Endothelial cell of umbilical vein (primary cell): ENCODE data around the gene TSEN54. TPM values are rescaled to one million over a fixed set of nuclear protein-coding genes. Genes with fewer than 3 reads are reported as not detected.

Experiments
- BruUV-seq: library from RNA; stranded (reverse); fragments of 400-500 nt; replicated peaks from 2 replicates; lab custom pipeline; 2021; lab: Mats Ljungman, UMichigan
- CTCF ChIA-PET: fragments of 300-600, 350-600 bp; sonication (Branson Sonifier 250); formaldehyde crosslinking; loops from one replicate; lab custom pipeline; 2021; ENCODE audit warnings: antibody characterized with exemption, inconsistent platforms; lab: Charles Lee
- POLR2A ChIA-PET: fragments of 300-600, 350-600 bp; sonication (Branson Sonifier 250); formaldehyde crosslinking; loops from one replicate; lab custom pipeline; 2021; ENCODE audit warnings: antibody characterized with exemption, inconsistent platforms; lab: Charles Lee
- DNase-seq: peaks from one replicate; pipeline ENCODE4 v3.0.0-alpha.2; 2011; ENCODE audit warnings: low read depth, low spot score
- FAIRE-seq: peaks from 2 replicates; lab custom pipeline; 2011; peaks lifted over from hg19 to GRCh38; lab: Jason Lieb, UNC
- H2AFZ ChIP-seq: 2 replicates; pipeline ENCODE4 v1.6.0; 2012; ENCODE audit warnings: low read depth, low read length, control low read depth, inconsistent platforms
- H3K27ac ChIP-seq: 2 replicates; pipeline ENCODE4 v1.5.1; 2011; ENCODE audit warnings: low read depth, mild to moderate bottlenecking, control low read depth, low read length, moderate library complexity; ENCODE audit not compliant: insufficient read depth
- H3K27me3 ChIP-seq, 2 experiments: 2 replicates each; pipeline versions ENCODE4 v1.6.0 to v1.6.1; 2011; ENCODE audit warnings: low read length in 2 of 2, mixed read lengths in 1 of 2; ENCODE audit not compliant: control insufficient read depth in 2 of 2, insufficient read depth in 2 of 2
- H3K36me3 ChIP-seq, 2 experiments: 2 replicates in 1 of 2; 3 replicates in 1 of 2; pipeline ENCODE4 v1.5.1; 2011; ENCODE audit warnings: low read length in 2 of 2, mild to moderate bottlenecking in 1 of 2, moderate library complexity in 1 of 2; ENCODE audit not compliant: control insufficient read depth in 2 of 2, insufficient read depth in 2 of 2; ENCODE audit errors: extremely low read depth in 1 of 2
- H3K4me1 ChIP-seq: 3 replicates; pipeline ENCODE4 v1.5.1; 2011; ENCODE audit warnings: mild to moderate bottlenecking, low read length; ENCODE audit not compliant: control insufficient read depth, insufficient read depth; ENCODE audit errors: extremely low read depth
- H3K4me2 ChIP-seq: 2 replicates; pipeline ENCODE4 v1.6.1; 2011; ENCODE audit warnings: low read length, control low read depth, mixed read lengths; ENCODE audit not compliant: insufficient read depth
- H3K4me3 ChIP-seq, 3 experiments: fragments of 200-600 bp in 1 of 3; sonication (generic), shearing (Covaris generic) in 1 of 3; replicated peaks in 1 of 3; 2 replicates each; pipeline ENCODE4 v1.5.1; 2011 to 2016; ENCODE audit warnings: control low read depth in 3 of 3, low read length in 3 of 3, mild to moderate bottlenecking in 2 of 3, inconsistent platforms in 1 of 3, low read depth in 1 of 3, moderate library complexity in 1 of 3; ENCODE audit not compliant: insufficient read depth in 1 of 3
- H3K79me2 ChIP-seq: 2 replicates; pipeline ENCODE4 v1.6.0; 2012; ENCODE audit warnings: low read length, inconsistent platforms; ENCODE audit not compliant: control insufficient read depth, insufficient read depth
- H3K9ac ChIP-seq: replicated peaks from 2 replicates; pipeline ENCODE3; 2011; ENCODE audit warnings: low read length, control low read depth; ENCODE audit not compliant: insufficient read depth; ENCODE audit errors: extremely low read depth
- H3K9me1 ChIP-seq: replicated peaks from 3 replicates; pipeline ENCODE4 v1.6.0; 2011; ENCODE audit warnings: mild to moderate bottlenecking, low read length; ENCODE audit not compliant: control insufficient read depth, insufficient read depth; ENCODE audit errors: extremely low read depth
- H3K9me3 ChIP-seq: replicated peaks from 2 replicates; pipeline ENCODE4 v1.5.1; 2012; ENCODE audit warnings: low read length, inconsistent platforms; ENCODE audit not compliant: control insufficient read depth, insufficient read depth
- H4K20me1 ChIP-seq: replicated peaks from 2 replicates; pipeline ENCODE3; 2011; ENCODE audit warnings: mild to moderate bottlenecking, low read length; ENCODE audit not compliant: control insufficient read depth, insufficient read depth; ENCODE audit errors: extremely low read depth
- EZH2 ChIP-seq: IDR thresholded peaks from 2 replicates; pipeline ENCODE4 v1.6.1; 2012; ENCODE audit warnings: borderline replicate concordance, low read depth, mild to moderate bottlenecking, moderate library complexity, low read length, inconsistent platforms; ENCODE audit not compliant: severe bottlenecking
- FOS ChIP-seq: IDR thresholded peaks from 2 replicates; pipeline ENCODE4 v1.6.1; 2011; ENCODE audit warnings: mild to moderate bottlenecking, low read length, moderate library complexity, borderline replicate concordance; ENCODE audit not compliant: insufficient read depth
- GATA2 ChIP-seq: IDR thresholded peaks from 2 replicates; pipeline ENCODE4 v1.7.0; 2011; ENCODE audit warnings: low read depth, mild to moderate bottlenecking, moderate library complexity, mixed read lengths, low read length; ENCODE audit not compliant: insufficient read length, insufficient read depth
- JUN ChIP-seq: IDR thresholded peaks from 2 replicates; pipeline ENCODE4 v1.6.1; 2011; ENCODE audit warnings: borderline replicate concordance, low read depth; ENCODE audit not compliant: insufficient read length, insufficient read depth
- MYC ChIP-seq: IDR thresholded peaks from one replicate; pipeline ENCODE4 v1.6.1; 2011; ENCODE audit warnings: mild to moderate bottlenecking, low read depth, low read length
- POLR2A ChIP-seq: IDR thresholded peaks from 2 replicates; pipeline ENCODE4 v1.6.1; 2012; ENCODE audit warnings: low read depth, mild to moderate bottlenecking, control low read depth, low read length
- POLR2AphosphoS5 ChIP-seq: IDR thresholded peaks from 2 replicates; pipeline ENCODE4 v1.6.1; 2012; ENCODE audit warnings: low read depth, mild to moderate bottlenecking, control low read depth, low read length, moderate library complexity; ENCODE audit not compliant: insufficient read depth
- dilution Hi-C: fragments of 300-500 bp; cut with MboI; formaldehyde crosslinking; loops from one replicate; pipeline ENCODE4 v1.15.0; 2019; ENCODE audit warnings: low sequenced_read_pairs; ENCODE audit not compliant: extremely low pct_ligation_motif_present
- intact Hi-C: fragments of 100-400 bp; cut with micrococcal nuclease; formaldehyde crosslinking; loops from one replicate; pipeline ENCODE4 v1.10.0; 2022
- polyA plus RNA-seq, 4 experiments: library from polyadenylated mRNA; depleted of rRNA in 3 of 4; stranded (reverse) in 3 of 4; unstranded in 1 of 4; fragments of >200 nt; gene quantifications; 2 replicates each; pipeline versions ENCODE4 v1.2.1 to v1.2.3, GENCODE V29; 2011 to 2012; ENCODE audit warnings: missing spikeins in 1 of 4
- total RNA-seq: library from RNA; stranded (reverse); gene quantifications from 2 replicates; pipeline ENCODE4 v1.2.3, GENCODE V29; 2021
- TF ChIP-seq, protein P1 (sequence below), 2 donors: IDR thresholded peaks; 1 replicate in 1 of 2; 2 replicates in 1 of 2; pipeline ENCODE4 v1.5.1; 2011; ENCODE audit warnings: low read length in 2 of 2, mild to moderate bottlenecking in 2 of 2, moderate library complexity in 2 of 2, control low read depth in 1 of 2, inconsistent platforms in 1 of 2, low read depth in 1 of 2; ENCODE audit not compliant: insufficient read depth in 1 of 2; ENCODE audit errors: extremely low read depth in 1 of 2
- TF ChIP-seq, protein P2 (sequence below): IDR thresholded peaks from 2 replicates; pipeline ENCODE4 v1.6.1; 2011; ENCODE audit not compliant: insufficient read depth, insufficient read length

TSEN54 gene
- total and polyA plus RNA-seq, 2 donors (not counting 3 experiments of a cell fraction or from before 2014, with no cell fraction given), result 22.3 to 26.3 TPM

DNA sequence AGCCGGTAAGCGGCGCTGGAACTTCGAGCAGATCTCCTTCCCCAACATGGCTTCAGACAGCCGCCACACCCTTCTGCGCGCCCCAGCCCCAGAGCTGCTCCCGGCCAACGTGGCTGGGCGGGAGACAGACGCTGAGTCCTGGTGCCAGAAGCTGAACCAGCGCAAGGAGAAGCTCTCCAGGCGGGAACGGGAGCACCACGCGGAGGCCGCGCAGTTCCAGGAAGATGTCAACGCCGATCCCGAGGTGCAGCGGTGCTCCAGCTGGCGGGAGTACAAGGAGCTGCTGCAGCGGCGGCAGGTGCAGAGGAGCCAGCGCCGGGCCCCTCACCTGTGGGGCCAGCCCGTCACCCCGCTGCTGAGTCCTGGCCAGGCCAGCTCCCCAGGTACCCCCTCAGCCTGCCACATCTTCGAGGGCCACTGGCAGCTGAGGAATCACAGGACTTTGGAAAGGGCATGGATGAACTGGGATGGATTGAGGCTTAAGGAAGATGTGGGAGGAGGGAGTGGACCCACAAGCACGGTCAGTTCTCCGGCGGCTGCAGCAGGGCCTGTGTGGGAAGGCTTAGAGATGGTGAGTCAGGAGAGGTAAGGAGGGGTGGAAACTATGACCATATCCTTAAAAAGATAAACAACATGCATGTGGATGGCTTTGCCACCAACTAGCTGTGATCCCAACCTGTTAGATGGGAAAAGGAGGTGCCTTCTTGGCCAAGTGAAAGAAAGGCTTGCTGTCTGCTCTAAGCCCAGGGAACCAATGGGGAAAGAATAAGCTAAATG lies 5.8 kb downstream of the TSEN54 start:
- ChIA-PET POLR2A (no interaction called here), CTCF (no interaction called here)
- Histone ChIP-seq H3K27me3 (no peaks in the 10 kb centered on the region), H3K79me2 (no peaks in the 10 kb centered on the region), H3K9me3 (no peaks in the 10 kb centered on the region), H3K9ac (no peak overlapping the region), H3K4me1 (peaks cover 12% of the 10 kb centered on the region), H3K27ac (no peak overlapping the region), H3K4me3 (no peak overlapping the region), H3K9me1 (no peaks in the 10 kb centered on the region), H4K20me1 (no peaks in the 10 kb centered on the region), H3K4me2 (no peak overlapping the region), H2AFZ (no peak overlapping the region), H3K36me3 (peaks cover 0 to 2% of the 10 kb centered on the region in 2 experiments)
- intact Hi-C loops, result no loop called here
- TF ChIP-seq, protein P1, sequence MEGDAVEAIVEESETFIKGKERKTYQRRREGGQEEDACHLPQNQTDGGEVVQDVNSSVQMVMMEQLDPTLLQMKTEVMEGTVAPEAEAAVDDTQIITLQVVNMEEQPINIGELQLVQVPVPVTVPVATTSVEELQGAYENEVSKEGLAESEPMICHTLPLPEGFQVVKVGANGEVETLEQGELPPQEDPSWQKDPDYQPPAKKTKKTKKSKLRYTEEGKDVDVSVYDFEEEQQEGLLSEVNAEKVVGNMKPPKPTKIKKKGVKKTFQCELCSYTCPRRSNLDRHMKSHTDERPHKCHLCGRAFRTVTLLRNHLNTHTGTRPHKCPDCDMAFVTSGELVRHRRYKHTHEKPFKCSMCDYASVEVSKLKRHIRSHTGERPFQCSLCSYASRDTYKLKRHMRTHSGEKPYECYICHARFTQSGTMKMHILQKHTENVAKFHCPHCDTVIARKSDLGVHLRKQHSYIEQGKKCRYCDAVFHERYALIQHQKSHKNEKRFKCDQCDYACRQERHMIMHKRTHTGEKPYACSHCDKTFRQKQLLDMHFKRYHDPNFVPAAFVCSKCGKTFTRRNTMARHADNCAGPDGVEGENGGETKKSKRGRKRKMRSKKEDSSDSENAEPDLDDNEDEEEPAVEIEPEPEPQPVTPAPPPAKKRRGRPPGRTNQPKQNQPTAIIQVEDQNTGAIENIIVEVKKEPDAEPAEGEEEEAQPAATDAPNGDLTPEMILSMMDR (IDR thresholded peaks at IDR 0.05; ENCODE audit: extremely low read depth in 1 of 2, insufficient read depth in 1 of 2, low read depth in 1 of 2, low read length in 2 of 2), result no peak
- no peak for TF ChIP-seq POLR2AphosphoS5
- no peak for TF ChIP-seq MYC
- TF ChIP-seq GATA2, result no peak
- no peak for TF ChIP-seq JUN
- TF ChIP-seq, protein P2, sequence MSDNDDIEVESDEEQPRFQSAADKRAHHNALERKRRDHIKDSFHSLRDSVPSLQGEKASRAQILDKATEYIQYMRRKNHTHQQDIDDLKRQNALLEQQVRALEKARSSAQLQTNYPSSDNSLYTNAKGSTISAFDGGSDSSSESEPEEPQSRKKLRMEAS, result no peak
- no peak for TF ChIP-seq FOS
- no peak for TF ChIP-seq EZH2
- TF ChIP-seq POLR2A, result no peak
- dilution Hi-C loops, result no loop called here
- FAIRE-seq, result no peak
- no TSS peak for BruUV-seq
- DNase-seq, result no peak
